Endodermal cell (in vitro differentiated cells): ENCODE measurements around the gene CNKSR2. TPM values are rescaled to one million over a fixed set of nuclear protein-coding genes. Genes with fewer than 3 reads are reported as not detected.

Experiments used
- DNase-seq: peaks from one replicate; pipeline ENCODE4 v3.0.0-alpha.2; 2017
- H3K27ac ChIP-seq: 2 replicates; pipeline ENCODE4 v1.5.1; 2013; ENCODE audit warnings: mild to moderate bottlenecking, low read depth, low read length, moderate library complexity
- H3K27me3 ChIP-seq: 2 replicates; pipeline ENCODE4 v1.6.1; 2013; ENCODE audit warnings: mild to moderate bottlenecking, low read length, moderate library complexity; ENCODE audit not compliant: insufficient read depth, control insufficient read depth, poor library complexity, severe bottlenecking
- H3K36me3 ChIP-seq: 2 replicates; pipeline ENCODE4 v1.7.0; 2013; ENCODE audit warnings: mild to moderate bottlenecking, low read length, moderate library complexity; ENCODE audit not compliant: control insufficient read depth, insufficient read depth
- H3K4me1 ChIP-seq: one replicate; pipeline ENCODE4 v1.7.0; 2013; ENCODE audit warnings: low read length; ENCODE audit not compliant: control insufficient read depth, insufficient read depth
- H3K4me3 ChIP-seq: 2 replicates; pipeline ENCODE4 v1.5.1; 2013; ENCODE audit warnings: mild to moderate bottlenecking, low read length, moderate library complexity
- H3K9ac ChIP-seq: 2 replicates; pipeline ENCODE4 v1.6.1; 2013; ENCODE audit warnings: mild to moderate bottlenecking, low read length, moderate library complexity; ENCODE audit not compliant: poor library complexity, severe bottlenecking; ENCODE audit errors: extremely low read depth
- H3K9me3 ChIP-seq: 2 replicates; pipeline ENCODE4 v1.6.1; 2013; ENCODE audit warnings: mild to moderate bottlenecking, low read length, moderate library complexity; ENCODE audit not compliant: control insufficient read depth
- H3K27ac Mint-ChIP-seq: 2 replicates; pipeline ENCODE4 v1.8.0; 2020; ENCODE audit warnings: mixed read lengths
- H3K27me3 Mint-ChIP-seq: 2 replicates; pipeline ENCODE4 v1.8.0; 2021; ENCODE audit warnings: mild to moderate bottlenecking, mixed read lengths; ENCODE audit not compliant: insufficient read depth
- H3K36me3 Mint-ChIP-seq: 2 replicates; pipeline ENCODE4 v1.8.0; 2020; ENCODE audit warnings: low read depth, mixed read lengths
- H3K4me1 Mint-ChIP-seq: 2 replicates; pipeline ENCODE4 v1.8.0; 2020; ENCODE audit warnings: mixed read lengths
- H3K4me3 Mint-ChIP-seq: 2 replicates; pipeline ENCODE4 v1.8.0; 2020; ENCODE audit warnings: mild to moderate bottlenecking, moderate library complexity, mixed read lengths
- H3K9me3 Mint-ChIP-seq: 2 replicates; pipeline ENCODE4 v1.8.0; 2020; ENCODE audit warnings: mild to moderate bottlenecking, mixed read lengths
- CTCF ChIP-seq: fragments of 200-600 bp; sonication (generic); conservative IDR thresholded peaks from 2 replicates; pipeline ENCODE4 v1.5.0; 2021; ENCODE audit warnings: antibody characterized with exemption, mild to moderate bottlenecking
- WGBS, 2 experiments: methylation state at CpG; one replicate each; pipeline versions ENCODE4 v1.1.5 to v1.1.7; 2013; ENCODE audit warnings: missing lambda C conversion rate in 2 of 2, mixed read lengths in 1 of 2; ENCODE audit not compliant: insufficient coverage in 1 of 2, insufficient read length in 1 of 2; 5-methylcytosine and 5-hydroxymethylcytosine counted together
- total RNA-seq, 2 donors: library from RNA; stranded (reverse); fragmentation: NEBNext Ultra II Directional in 1 of 2; extraction: Animal tissue kit (Norgen Biotek cat#: 25700) in 1 of 2; gene quantifications; 2 replicates in 1 of 2; 3 replicates in 1 of 2; pipeline ENCODE4 v1.2.1, GENCODE V29; 2021

CNKSR2 gene
- total RNA-seq, 2 donors from 2014 or later: 16.9 to 28.7 TPM

- Mint-ChIP-seq H3K4me3 (no peak overlapping the region), H3K4me1 (peaks cover 13% of the 10 kb centered on the region), H3K27me3 (peaks cover 19% of the 10 kb centered on the region), H3K27ac (no peak overlapping the region), H3K36me3 (no peaks in the 10 kb centered on the region), H3K9me3 (no peaks in the 10 kb centered on the region)
- Histone ChIP-seq H3K4me3 (no peak overlapping the region), H3K36me3 (no peaks in the 10 kb centered on the region), H3K9ac (no peak overlapping the region), H3K4me1 (no peaks in the 10 kb centered on the region), H3K27ac (no peak overlapping the region), H3K27me3 (peaks cover 5% of the 10 kb centered on the region), H3K9me3 (no peaks in the 10 kb centered on the region)
- TF ChIP-seq CTCF: no peak
- no CpG with 5 or more reads among the region's 1 CpG for WGBS, 2 experiments
- DNase-seq: no peak
Measured at GRCh38 chrX:21379991-21380390, 5.8 kb downstream of the CNKSR2 start.

- WGBS, 2 experiments: 94 to 100% methylated on average over 1 to 2 of the region's 2 CpGs
- Mint-ChIP-seq H3K27ac (no peak overlapping the region), H3K9me3 (no peaks in the 10 kb centered on the region), H3K27me3 (no peaks in the 10 kb centered on the region), H3K4me3 (no peak overlapping the region), H3K36me3 (no peaks in the 10 kb centered on the region), H3K4me1 (no peaks in the 10 kb centered on the region)
- H3K36me3 ChIP-seq: no peaks in the 10 kb centered on the region
- TF ChIP-seq CTCF: peak; percentile 64
- H3K9ac ChIP-seq: no peak overlapping the region
- H3K9me3 ChIP-seq: no peaks in the 10 kb centered on the region
- H3K4me3 ChIP-seq: no peak overlapping the region
- DNase-seq: no peak
- H3K27me3 ChIP-seq: no peaks in the 10 kb centered on the region
- no peaks in the 10 kb centered on the region for H3K4me1 ChIP-seq
- no peak overlapping the region for H3K27ac ChIP-seq
Measured at GRCh38 chrX:21382715-21383114, 8.5 kb downstream of the CNKSR2 start.

- Mint-ChIP-seq H3K9me3 (no peaks in the 10 kb centered on the region), H3K36me3 (no peaks in the 10 kb centered on the region), H3K27ac (no peak overlapping the region), H3K27me3 (no peaks in the 10 kb centered on the region), H3K4me3 (no peak overlapping the region), H3K4me1 (no peaks in the 10 kb centered on the region)
- no peaks in the 10 kb centered on the region for H3K27me3 ChIP-seq
- no peaks in the 10 kb centered on the region for H3K36me3 ChIP-seq
- H3K4me1 ChIP-seq: no peaks in the 10 kb centered on the region
- no peak overlapping the region for H3K9ac ChIP-seq
- no peak overlapping the region for H3K4me3 ChIP-seq
- DNase-seq: no peak
- H3K27ac ChIP-seq: no peak overlapping the region
- 80% methylated on average over 2 of the region's 2 CpGs; no CpG with 5 or more reads in 1 of the 2 experiments for WGBS, 2 experiments
- no peaks in the 10 kb centered on the region for H3K9me3 ChIP-seq
- no peak for TF ChIP-seq CTCF
Measured at GRCh38 chrX:21383546-21383945, 9.3 kb downstream of the CNKSR2 start.
